OCI-LY3 (cell line): ENCODE measurements around the gene PHF19.

Experiments
- EZH2phosphoT487 ChIP-seq: fragments of 200-600 bp; shearing (Covaris generic); IDR thresholded peaks from 2 replicates; pipeline ENCODE4 v1.6.1; 2018; ENCODE audit warnings: antibody characterized with exemption, mixed run types, low read depth
- TF ChIP-seq, protein P1 (sequence below): fragments of 200-600, 300-600 bp; sonication (generic); IDR thresholded peaks from 2 replicates; pipeline ENCODE4 v1.5.1; 2014; ENCODE audit warnings: antibody characterized with exemption, low read length, low read depth

DNA sequence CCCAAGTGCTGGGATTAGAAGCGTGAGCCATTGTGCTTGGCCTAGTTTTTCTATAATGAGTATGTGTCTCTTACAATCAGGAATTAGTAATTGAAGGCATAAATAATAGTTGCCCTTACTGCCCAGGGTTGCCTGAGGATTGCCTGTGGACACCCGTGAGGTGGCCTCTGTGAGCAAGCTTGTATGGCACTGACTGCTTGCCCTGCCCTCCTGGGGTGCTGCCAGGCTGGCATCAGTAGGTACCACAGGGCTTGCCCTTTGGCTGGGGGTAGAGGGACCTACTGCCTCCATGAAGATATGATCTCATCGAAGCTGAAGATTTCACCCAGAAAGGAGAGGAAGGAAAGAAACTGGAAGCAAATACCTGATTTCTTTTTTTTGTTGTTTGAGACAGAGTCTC is 23.8 kb upstream of the PHF19 start:
- TF ChIP-seq, protein P1, sequence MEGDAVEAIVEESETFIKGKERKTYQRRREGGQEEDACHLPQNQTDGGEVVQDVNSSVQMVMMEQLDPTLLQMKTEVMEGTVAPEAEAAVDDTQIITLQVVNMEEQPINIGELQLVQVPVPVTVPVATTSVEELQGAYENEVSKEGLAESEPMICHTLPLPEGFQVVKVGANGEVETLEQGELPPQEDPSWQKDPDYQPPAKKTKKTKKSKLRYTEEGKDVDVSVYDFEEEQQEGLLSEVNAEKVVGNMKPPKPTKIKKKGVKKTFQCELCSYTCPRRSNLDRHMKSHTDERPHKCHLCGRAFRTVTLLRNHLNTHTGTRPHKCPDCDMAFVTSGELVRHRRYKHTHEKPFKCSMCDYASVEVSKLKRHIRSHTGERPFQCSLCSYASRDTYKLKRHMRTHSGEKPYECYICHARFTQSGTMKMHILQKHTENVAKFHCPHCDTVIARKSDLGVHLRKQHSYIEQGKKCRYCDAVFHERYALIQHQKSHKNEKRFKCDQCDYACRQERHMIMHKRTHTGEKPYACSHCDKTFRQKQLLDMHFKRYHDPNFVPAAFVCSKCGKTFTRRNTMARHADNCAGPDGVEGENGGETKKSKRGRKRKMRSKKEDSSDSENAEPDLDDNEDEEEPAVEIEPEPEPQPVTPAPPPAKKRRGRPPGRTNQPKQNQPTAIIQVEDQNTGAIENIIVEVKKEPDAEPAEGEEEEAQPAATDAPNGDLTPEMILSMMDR, result no peak
- no peak for TF ChIP-seq EZH2phosphoT487
